ENCODE results near the gene GTSF1L. TPM values are rescaled to one million over a fixed set of nuclear protein-coding genes. Genes with fewer than 3 reads are reported as not detected.

The GTSF1L gene
- total and polyA plus RNA-seq, 11 donors: not detected

GRCh38 chr20:43751167-43752050 lies 24.6 kb upstream of the GTSF1L start:
- H3K27ac ChIP-seq: no peak overlapping the region
- intact Hi-C loops (cut with DNase I): loop anchor here in 5 of 10 donors (2.0 to 10.0 kb wide), 6 partner anchors 81 to 443 kb away; no protein-coding TSS in a partner anchor
- H3K9me3 ChIP-seq: no peaks in the 10 kb centered on the region
- whole genome bisulfite sequencing, 4 donors: 76 to 82% (median 79%) methylated on average over 11 of the region's 11 CpGs
- H3K36me3 ChIP-seq: no peaks in the 10 kb centered on the region
- H3K4me1 ChIP-seq: peaks cover 0 to 29% (median 0%) of the 10 kb centered on the region in 12 donors
- H3K27me3 ChIP-seq: peaks cover 0 to 40% (median 0%) of the 10 kb centered on the region in 9 donors
- TF ChIP-seq CTCF (IDR thresholded peaks at IDR 0.05) (no peak), POLR2A (IDR thresholded peaks at IDR 0.05) (no peak)
- no peak overlapping the region for H3K4me3 ChIP-seq
- DNase-seq (no peak), ATAC-seq (no peak)

GRCh38 chr20:43750774-43751166 lies 24.0 kb upstream of the GTSF1L start:
- H3K27ac ChIP-seq: no peak overlapping the region

GRCh38 chr20:43749734-43750294 lies 23.0 kb upstream of the GTSF1L start:
- Histone ChIP-seq H3K4me3 (no peak overlapping the region), H3K36me3 (no peaks in the 10 kb centered on the region), H3K27me3 (peaks cover 0 to 54% (median 0%) of the 10 kb centered on the region in 9 donors), H3K27ac (no peak overlapping the region), H3K4me1 (peaks cover 0 to 35% (median 0%) of the 10 kb centered on the region in 12 donors), H3K9me3 (no peaks in the 10 kb centered on the region)
- DNase-seq: peak; percentile 64 to 89 (median 74)
- intact Hi-C loops (cut with DNase I): loop anchor here (1.0 to 10.0 kb wide), 7 partner anchors 82 to 445 kb away; no protein-coding TSS in a partner anchor
- ATAC-seq: peak; percentile 47 to 90 (median 88)
- no peak for TF ChIP-seq POLR2A (IDR thresholded peaks at IDR 0.05)
- TF ChIP-seq CTCF (IDR thresholded peaks at IDR 0.05): peak in 11 of 12 donors; percentile 97 to 100 (median 99)
- WGBS, 4 donors: 9 to 16% (median 12%) methylated on average over 12 to 23 of the region's 23 CpGs

More at GRCh38 chr20:43750774-43751166, 24.0 kb upstream of the GTSF1L start:
- Histone ChIP-seq H3K36me3 (no peaks in the 10 kb centered on the region), H3K4me3 (no peak overlapping the region), H3K9me3 (no peaks in the 10 kb centered on the region), H3K4me1 (peaks cover 0 to 29% (median 0%) of the 10 kb centered on the region in 12 donors), H3K27me3 (peaks cover 0 to 46% (median 0%) of the 10 kb centered on the region in 9 donors)
- intact Hi-C loops (cut with DNase I): loop anchor here in 5 of 10 donors (1.0 to 10.0 kb wide), 7 partner anchors 82 to 444 kb away; no protein-coding TSS in a partner anchor
- ATAC-seq (no peak), DNase-seq (no peak)
- TF ChIP-seq CTCF (IDR thresholded peaks at IDR 0.05) (no peak), POLR2A (IDR thresholded peaks at IDR 0.05) (no peak)

GRCh38 chr20:43748274-43748673 lies 21.5 kb upstream of the GTSF1L start:
- DNase-seq: no peak
- Histone ChIP-seq H3K27ac (no peak overlapping the region), H3K36me3 (no peaks in the 10 kb centered on the region), H3K27me3 (peaks cover 0 to 55% (median 5%) of the 10 kb centered on the region in 9 donors), H3K9me3 (no peaks in the 10 kb centered on the region), H3K4me1 (peaks cover 0 to 37% (median 0%) of the 10 kb centered on the region in 12 donors), H3K4me3 (no peak overlapping the region)
- WGBS, 4 donors: 79 to 88% (median 86%) methylated on average over 1 of the region's 1 CpG
- intact Hi-C loops (cut with DNase I): loop anchor here in 4 of 10 donors (2.0 to 5.0 kb wide), 2 partner anchors 94 to 333 kb away; no protein-coding TSS in a partner anchor
- no peak for ATAC-seq
- TF ChIP-seq CTCF (IDR thresholded peaks at IDR 0.05) (no peak), POLR2A (IDR thresholded peaks at IDR 0.05) (no peak)

Data from heart left ventricle (tissue), 16 donors.